Lung (tissue), 12 donors: ENCODE measurements around the gene PRKCA. TPM values are rescaled to one million over a fixed set of nuclear protein-coding genes. Genes with fewer than 3 reads are reported as not detected.

ENCODE experiments used
- ATAC-seq: fragments of 200-7000 bp; cut with Tn5 transposase; one replicate; pipeline ENCODE4 v1.9.1; 2020; ENCODE audit warnings: moderate number of reproducible peaks; ENCODE audit not compliant: insufficient read depth, low FRiP score
- DNase-seq, 3 donors: peaks; one replicate each; pipeline ENCODE4 v3.0.0-alpha.2; 2013 to 2017
- H3K27ac ChIP-seq, 2 donors: one replicate each; pipeline ENCODE4 v1.5.1; 2013; ENCODE audit warnings: mild to moderate bottlenecking in 2 of 2, moderate library complexity in 2 of 2, control low read depth in 1 of 2, inconsistent platforms in 1 of 2, low read depth in 1 of 2, low read length in 1 of 2
- H3K27me3 ChIP-seq, 3 donors: one replicate each; pipeline ENCODE4 v1.5.1; 2013; ENCODE audit warnings: low read length in 2 of 3; ENCODE audit not compliant: control insufficient read depth in 3 of 3, insufficient read depth in 3 of 3
- H3K36me3 ChIP-seq, 4 donors: one replicate each; pipeline ENCODE4 v1.5.1; 2013; ENCODE audit warnings: low read length in 4 of 4, mild to moderate bottlenecking in 1 of 4, moderate library complexity in 1 of 4; ENCODE audit not compliant: control insufficient read depth in 4 of 4, insufficient read depth in 4 of 4
- H3K4me1 ChIP-seq, 5 donors: one replicate each; pipeline ENCODE4 v1.5.1; 2013; ENCODE audit warnings: low read length in 5 of 5, mild to moderate bottlenecking in 2 of 5, moderate library complexity in 1 of 5; ENCODE audit not compliant: control insufficient read depth in 5 of 5, insufficient read depth in 5 of 5
- H3K4me3 ChIP-seq: one replicate; pipeline ENCODE4 v1.5.1; 2013; ENCODE audit warnings: mild to moderate bottlenecking, control low read depth, moderate library complexity
- H3K9ac ChIP-seq, 2 donors: one replicate each; pipeline ENCODE4 v1.5.1; 2013; ENCODE audit warnings: low read length in 2 of 2, control low read depth in 1 of 2; ENCODE audit not compliant: insufficient read depth in 1 of 2
- H3K9me3 ChIP-seq, 4 donors: one replicate each; pipeline ENCODE4 v1.5.1; 2013; ENCODE audit warnings: low read length in 3 of 4, mild to moderate bottlenecking in 1 of 4, moderate library complexity in 1 of 4; ENCODE audit not compliant: control insufficient read depth in 4 of 4, insufficient read depth in 3 of 4
- WGBS, 2 donors: extraction: QIAGEN DNeasy Blood & Tissue Kit; methylation state at CpG; one replicate each; pipeline ENCODE4 v1.1.7; 2013; 5-methylcytosine and 5-hydroxymethylcytosine counted together
- polyA plus RNA-seq, 2 donors: library from polyadenylated mRNA; stranded (reverse); fragments of 200-250 nt; gene quantifications; one replicate each; pipeline ENCODE4 v1.2.1, GENCODE V29; 2013
- total RNA-seq, 2 donors: library from RNA; depleted of rRNA in 1 of 2; stranded (reverse); fragments of >200 nt in 1 of 2; gene quantifications; one replicate each; pipeline ENCODE4 v1.2.1, GENCODE V29; 2014 to 2021
- TF ChIP-seq, protein P1 (sequence below): IDR thresholded peaks from 2 replicates; pipeline ENCODE4 v1.5.1; 2012; ENCODE audit warnings: mild to moderate bottlenecking; ENCODE audit errors: control extremely low read depth, extremely low read depth
- donor health status: control.
- donor health status: control.
- donor health status: Bipolar disorder and iron deficiency.
- donor health status: healthy.
- donor health status: DM: yes; HTN: yes; CAD: no.

PRKCA gene
- total and polyA plus RNA-seq, 4 donors: 3.4 to 34.8 (median 13.8) TPM

DNA sequence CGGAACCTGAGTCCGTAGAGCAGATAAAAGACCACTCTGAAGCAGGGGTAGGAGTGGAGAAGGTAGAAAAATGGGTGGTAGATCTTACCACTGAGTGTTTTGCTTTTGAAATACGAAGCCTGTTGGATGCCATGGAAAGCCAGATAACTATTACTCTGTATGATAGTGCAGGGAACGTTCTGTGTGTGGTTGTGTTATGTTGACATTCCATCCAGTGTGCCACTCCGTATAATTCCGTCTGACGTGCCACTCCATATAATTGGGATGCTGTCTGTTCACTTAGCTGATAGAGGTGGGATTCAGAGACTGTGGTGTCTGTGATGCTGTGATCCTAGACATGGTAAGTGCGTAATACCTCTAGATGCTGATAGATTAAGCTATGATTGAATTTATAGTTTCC is 269.3 kb downstream of the PRKCA start:
- TF ChIP-seq, protein P1, sequence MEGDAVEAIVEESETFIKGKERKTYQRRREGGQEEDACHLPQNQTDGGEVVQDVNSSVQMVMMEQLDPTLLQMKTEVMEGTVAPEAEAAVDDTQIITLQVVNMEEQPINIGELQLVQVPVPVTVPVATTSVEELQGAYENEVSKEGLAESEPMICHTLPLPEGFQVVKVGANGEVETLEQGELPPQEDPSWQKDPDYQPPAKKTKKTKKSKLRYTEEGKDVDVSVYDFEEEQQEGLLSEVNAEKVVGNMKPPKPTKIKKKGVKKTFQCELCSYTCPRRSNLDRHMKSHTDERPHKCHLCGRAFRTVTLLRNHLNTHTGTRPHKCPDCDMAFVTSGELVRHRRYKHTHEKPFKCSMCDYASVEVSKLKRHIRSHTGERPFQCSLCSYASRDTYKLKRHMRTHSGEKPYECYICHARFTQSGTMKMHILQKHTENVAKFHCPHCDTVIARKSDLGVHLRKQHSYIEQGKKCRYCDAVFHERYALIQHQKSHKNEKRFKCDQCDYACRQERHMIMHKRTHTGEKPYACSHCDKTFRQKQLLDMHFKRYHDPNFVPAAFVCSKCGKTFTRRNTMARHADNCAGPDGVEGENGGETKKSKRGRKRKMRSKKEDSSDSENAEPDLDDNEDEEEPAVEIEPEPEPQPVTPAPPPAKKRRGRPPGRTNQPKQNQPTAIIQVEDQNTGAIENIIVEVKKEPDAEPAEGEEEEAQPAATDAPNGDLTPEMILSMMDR: no peak
- WGBS, 2 donors: 88 to 90% methylated on average over 8 of the region's 8 CpGs
- ATAC-seq: no peak
- Histone ChIP-seq H3K27ac (no peak overlapping the region), H3K9ac (no peak overlapping the region), H3K27me3 (no peaks in the 10 kb centered on the region), H3K4me3 (no peak overlapping the region), H3K4me1 (peaks cover 0 to 14% (median 7%) of the 10 kb centered on the region in 5 donors), H3K36me3 (no peaks in the 10 kb centered on the region), H3K9me3 (no peaks in the 10 kb centered on the region)
- no peak for DNase-seq

DNA sequence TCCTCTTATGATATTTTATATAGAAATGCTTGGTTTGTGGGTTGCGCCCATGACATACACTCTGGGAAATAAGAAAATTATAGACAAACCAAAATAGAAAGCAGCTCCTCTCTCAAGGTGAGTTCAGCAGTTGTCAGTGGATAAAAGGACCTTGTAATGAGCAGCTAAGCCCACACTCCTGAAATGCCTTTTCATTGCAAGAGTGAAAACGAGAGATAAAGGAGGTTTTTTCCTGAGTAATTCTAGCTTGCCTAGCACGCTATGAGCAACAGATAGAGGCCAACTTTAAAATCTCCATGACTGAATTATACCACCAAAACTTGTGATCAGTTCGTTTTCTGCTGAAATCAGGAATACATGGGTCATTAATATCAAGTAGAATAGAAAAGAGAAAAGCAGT is 270.7 kb downstream of the PRKCA start:
- Histone ChIP-seq H3K4me1 (peaks cover 0 to 26% (median 10%) of the 10 kb centered on the region in 5 donors), H3K27ac (no peak overlapping the region), H3K36me3 (no peaks in the 10 kb centered on the region), H3K27me3 (no peaks in the 10 kb centered on the region), H3K4me3 (no peak overlapping the region), H3K9me3 (no peaks in the 10 kb centered on the region), H3K9ac (no peak overlapping the region)
- ATAC-seq (no peak), DNase-seq (no peak)
- 78 to 81% methylated on average over 4 of the region's 4 CpGs for WGBS, 2 donors
- TF ChIP-seq, protein P1: no peak

DNA sequence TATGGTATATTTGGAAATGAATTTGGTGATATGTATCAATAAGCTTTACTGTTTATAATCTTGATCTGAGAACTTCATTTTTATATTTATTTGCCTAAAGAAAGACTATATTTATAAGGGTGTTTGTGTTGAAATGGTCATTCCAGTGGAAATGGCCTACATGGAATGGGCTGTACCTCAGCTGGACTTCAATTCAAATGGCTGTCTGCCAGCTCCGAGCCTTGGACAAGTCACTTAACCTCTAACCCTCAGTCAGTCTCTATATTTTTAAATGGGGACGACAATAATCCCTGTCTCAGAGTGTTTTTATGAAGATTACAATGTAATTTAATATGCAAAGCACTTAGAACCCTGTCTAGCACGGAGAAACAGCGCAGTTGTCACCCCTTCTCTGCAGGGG is 271.7 kb downstream of the PRKCA start:
- H3K27ac ChIP-seq: no peak overlapping the region
- DNase-seq (no peak), ATAC-seq (no peak)
- TF ChIP-seq, protein P1: no peak
- H3K36me3 ChIP-seq: no peaks in the 10 kb centered on the region
- H3K9me3 ChIP-seq: no peaks in the 10 kb centered on the region
- peaks cover 0 to 37% (median 16%) of the 10 kb centered on the region in 5 donors for H3K4me1 ChIP-seq
- H3K27me3 ChIP-seq: no peaks in the 10 kb centered on the region
- no peak overlapping the region for H3K4me3 ChIP-seq
- WGBS, 2 donors: 77 to 89% methylated on average over 4 of the region's 4 CpGs
- no peak overlapping the region for H3K9ac ChIP-seq

DNA sequence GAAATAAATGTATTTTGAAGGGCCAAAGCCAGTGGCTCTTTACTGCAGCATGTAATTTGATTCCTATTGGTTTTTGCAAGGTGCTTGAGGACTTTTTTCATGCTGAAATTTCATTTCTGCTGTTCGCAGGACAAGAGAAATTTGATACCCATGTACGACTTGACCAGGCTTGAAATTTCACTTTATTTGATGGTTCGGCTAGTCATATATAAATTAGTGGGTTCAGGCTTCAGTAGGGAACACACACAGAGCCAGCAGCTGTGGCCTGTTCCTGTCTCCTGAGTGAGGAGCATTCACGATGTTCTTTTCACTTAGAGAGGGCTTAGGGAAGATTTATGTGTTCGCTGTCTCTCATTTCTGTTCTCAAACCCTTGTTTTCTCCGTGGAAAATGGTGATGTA is 274.1 kb downstream of the PRKCA start:
- Histone ChIP-seq H3K4me3 (no peak overlapping the region), H3K27me3 (no peaks in the 10 kb centered on the region), H3K4me1 (peaks cover 8 to 50% (median 26%) of the 10 kb centered on the region in 5 donors), H3K9ac (no peak overlapping the region), H3K27ac (no peak overlapping the region), H3K9me3 (no peaks in the 10 kb centered on the region), H3K36me3 (no peaks in the 10 kb centered on the region)
- TF ChIP-seq, protein P1: no peak
- DNase-seq (peak; percentile 29 to 79 (median 43)), ATAC-seq (no peak)
- 72 to 79% methylated on average over 6 of the region's 6 CpGs for WGBS, 2 donors
